CD4-positive, alpha-beta memory T cell (primary cell): ENCODE measurements around the gene GTF3C4. TPM values are rescaled to one million over a fixed set of nuclear protein-coding genes. Genes with fewer than 3 reads are reported as not detected.
A peak's percentile ranks its signal among the peaks of the same experiment; 100 is the strongest.

Experiments used
- CTCF ChIA-PET: fragments of 350-600 bp; sonication (Branson Sonifier 250); formaldehyde crosslinking; loops from one replicate; lab custom pipeline; 2021; ENCODE audit warnings: inconsistent platforms; ENCODE audit not compliant: partially characterized antibody; lab: Charles Lee
- POLR2A ChIA-PET: fragments of 350-600 bp; sonication (Branson Sonifier 250); formaldehyde crosslinking; loops from one replicate; lab custom pipeline; 2021; ENCODE audit not compliant: partially characterized antibody; lab: Charles Lee
- DNase-seq, 5 donors: peaks; one replicate each; pipeline versions ENCODE4 v3.0.0 to v3.0.0-alpha.2; 2020 to 2022; ENCODE audit warnings: mixed read lengths in 1 of 5
- H3K27ac ChIP-seq: one replicate; pipeline ENCODE4 v1.7.0; 2013; ENCODE audit warnings: low read depth, low read length
- H3K27me3 ChIP-seq: 2 replicates; pipeline ENCODE4 v1.7.0; 2013; ENCODE audit warnings: mild to moderate bottlenecking, low read length, moderate library complexity; ENCODE audit not compliant: insufficient read depth
- H3K36me3 ChIP-seq: 2 replicates; pipeline ENCODE4 v1.7.0; 2013; ENCODE audit warnings: mild to moderate bottlenecking, low read length, moderate library complexity; ENCODE audit not compliant: insufficient read depth
- H3K4me1 ChIP-seq: 2 replicates; pipeline ENCODE4 v1.7.0; 2013; ENCODE audit warnings: mild to moderate bottlenecking, low read length, moderate library complexity; ENCODE audit not compliant: insufficient read depth
- H3K4me3 ChIP-seq, 2 donors: one replicate each; pipeline ENCODE4 v1.7.0; 2013; ENCODE audit warnings: low read length in 2 of 2, mild to moderate bottlenecking in 1 of 2
- H3K9me3 ChIP-seq, 2 donors: one replicate each; pipeline ENCODE4 v1.7.0; 2013; ENCODE audit warnings: low read length in 2 of 2, control low read depth in 1 of 2; ENCODE audit not compliant: control insufficient read depth in 1 of 2
- H3K27ac Mint-ChIP-seq, 7 donors: one replicate each; pipeline ENCODE4 v1.8.0; 2020 to 2021; ENCODE audit warnings: mixed read lengths in 7 of 7, mild to moderate bottlenecking in 6 of 7, inconsistent platforms in 3 of 7, moderate library complexity in 3 of 7
- H3K27me3 Mint-ChIP-seq, 2 donors: one replicate each; pipeline ENCODE4 v1.8.0; 2020 to 2021; ENCODE audit warnings: mixed read lengths in 2 of 2
- H3K36me3 Mint-ChIP-seq, 2 donors: one replicate each; pipeline ENCODE4 v1.8.0; 2020 to 2021; ENCODE audit warnings: mixed read lengths in 2 of 2, inconsistent platforms in 1 of 2, mild to moderate bottlenecking in 1 of 2
- H3K4me1 Mint-ChIP-seq, 4 donors: one replicate each; pipeline ENCODE4 v1.8.0; 2020 to 2021; ENCODE audit warnings: mixed read lengths in 4 of 4, mild to moderate bottlenecking in 1 of 4
- H3K4me3 Mint-ChIP-seq, 8 donors: one replicate each; pipeline ENCODE4 v1.8.0; 2020 to 2021; ENCODE audit warnings: mixed read lengths in 8 of 8, mild to moderate bottlenecking in 7 of 8, moderate library complexity in 6 of 8, inconsistent platforms in 3 of 8
- H3K9me3 Mint-ChIP-seq, 8 donors: one replicate each; pipeline ENCODE4 v1.8.0; 2020 to 2021; ENCODE audit warnings: mixed read lengths in 8 of 8, mild to moderate bottlenecking in 5 of 8, inconsistent platforms in 3 of 8, moderate library complexity in 1 of 8
- intact Hi-C: fragments of 100-400 bp; cut with micrococcal nuclease; formaldehyde crosslinking; loops from one replicate; pipeline ENCODE4 v1.15.1; 2023
- polyA plus RNA-seq, 2 donors: library from polyadenylated mRNA; unstranded; fragments of 300-500 nt; fragmentation: Illumina TruSeq; gene quantifications; one replicate each; pipeline ENCODE4 v1.2.3, GENCODE V29; 2021
- total RNA-seq, 2 experiments: library from RNA; stranded (reverse); gene quantifications; one replicate each; pipeline ENCODE4 v1.2.3, GENCODE V29; 2021

The GTF3C4 gene
- total and polyA plus RNA-seq, 4 experiments from 2014 or later, result 2.7 to 13.2 (median 8.3) TPM

GRCh38 chr9:132662152-132662945, 7.9 kb upstream of the GTF3C4 start:
- Histone ChIP-seq H3K4me3 (no peak overlapping the region), H3K9me3 (no peaks in the 10 kb centered on the region), H3K36me3 (peaks cover 33% of the 10 kb centered on the region), H3K27ac (no peak overlapping the region), H3K4me1 (no peaks in the 10 kb centered on the region), H3K27me3 (no peaks in the 10 kb centered on the region)
- CTCF ChIA-PET, result no interaction called here
- H3K27ac Mint-ChIP-seq, result peak overlapping the region in 1 of 7 donors; percentile 75
- no peaks in the 10 kb centered on the region for H3K9me3 Mint-ChIP-seq
- intact Hi-C loops, result no loop called here
- H3K4me1 Mint-ChIP-seq, result peaks cover 0 to 6% (median 1%) of the 10 kb centered on the region in 4 donors
- peaks cover 22 to 37% of the 10 kb centered on the region in 2 donors for H3K36me3 Mint-ChIP-seq
- H3K4me3 Mint-ChIP-seq, result no peak overlapping the region
- POLR2A ChIA-PET, result interaction anchor here (2.1 kb wide), 1 partner anchor 7 kb away, joined by 5 read pairs; the partner anchor contains the start of genes DDX31 and GTF3C4
- DNase-seq, result no peak
- no peaks in the 10 kb centered on the region for H3K27me3 Mint-ChIP-seq

- Mint-ChIP-seq H3K27ac (no peak overlapping the region), H3K4me1 (peaks cover 7 to 11% (median 8%) of the 10 kb centered on the region in 4 donors), H3K27me3 (no peaks in the 10 kb centered on the region), H3K36me3 (peaks cover 22 to 36% of the 10 kb centered on the region in 2 donors), H3K9me3 (no peaks in the 10 kb centered on the region), H3K4me3 (no peak overlapping the region)
- DNase-seq, result no peak
- Histone ChIP-seq H3K36me3 (peaks cover 26% of the 10 kb centered on the region), H3K27me3 (no peaks in the 10 kb centered on the region), H3K4me3 (no peak overlapping the region), H3K4me1 (peaks cover 1% of the 10 kb centered on the region), H3K9me3 (no peaks in the 10 kb centered on the region), H3K27ac (no peak overlapping the region)
- CTCF ChIA-PET, result no interaction called here
- POLR2A ChIA-PET, result no interaction called here
- intact Hi-C loops, result no loop called here
These were observed 7.1 kb upstream of the GTF3C4 start for GRCh38 chr9:132663117-132663516.

DNA sequence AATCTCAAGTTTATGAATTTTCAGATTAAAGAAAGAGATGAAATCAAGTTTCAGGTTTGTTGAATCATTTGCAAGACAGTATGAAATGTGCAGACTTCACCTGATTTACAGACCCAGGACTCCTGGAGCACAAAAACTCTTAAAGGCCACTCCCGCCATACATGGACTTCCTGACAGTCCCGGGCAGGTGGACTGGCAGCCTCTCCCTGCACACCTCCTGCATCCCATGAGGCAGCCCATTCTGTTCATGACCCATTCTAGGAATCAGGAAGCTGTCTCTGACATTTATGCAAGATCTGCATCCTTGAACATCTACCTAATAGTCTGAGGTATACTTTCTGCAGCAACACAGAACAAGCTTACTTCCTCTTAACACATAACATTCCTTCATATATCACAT, 6.4 kb upstream of the GTF3C4 start:
- H3K27ac Mint-ChIP-seq, result no peak overlapping the region

DNA sequence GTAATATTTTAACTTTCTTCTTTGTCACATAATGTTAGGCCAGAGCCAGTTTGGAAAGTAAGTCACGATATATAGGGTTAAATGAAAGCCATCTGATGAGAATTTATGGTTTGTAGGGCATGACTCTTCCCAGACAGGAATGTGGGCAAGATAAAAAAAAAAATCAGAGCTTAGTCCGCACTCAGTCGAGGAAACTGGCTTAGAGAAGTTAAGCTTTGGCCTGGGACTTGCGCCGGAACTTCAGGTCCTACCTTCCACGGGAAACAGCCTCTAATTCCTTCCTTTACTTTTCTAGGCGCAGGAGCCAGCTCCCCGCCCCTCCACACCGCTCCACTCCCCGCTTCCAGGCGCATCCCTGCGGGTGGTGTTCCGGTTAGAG, 956 bp upstream of the GTF3C4 start:
- intact Hi-C loops, result loop anchor here (1.0 kb wide), 1 partner anchor 258 kb away; no protein-coding TSS in a partner anchor
- no peak for DNase-seq
- no peaks in the 10 kb centered on the region for H3K36me3 ChIP-seq
- Mint-ChIP-seq H3K9me3 (no peaks in the 10 kb centered on the region), H3K36me3 (peaks cover 0 to 17% of the 10 kb centered on the region in 2 donors), H3K4me1 (peaks cover 36 to 56% (median 43%) of the 10 kb centered on the region in 4 donors), H3K27me3 (no peaks in the 10 kb centered on the region), H3K4me3 (peak overlapping the region; percentile 88 to 95 (median 90)), H3K27ac (peak overlapping the region; percentile 90 to 100 (median 93))
- H3K4me1 ChIP-seq, result peaks cover 42% of the 10 kb centered on the region
- H3K9me3 ChIP-seq, result no peaks in the 10 kb centered on the region
- peak overlapping the region; percentile 88 to 97 for H3K4me3 ChIP-seq
- H3K27me3 ChIP-seq, result no peaks in the 10 kb centered on the region
- CTCF ChIA-PET, result interaction anchor here (1.3 to 2.1 kb wide), 2 partner anchors 100 to 433 kb away, joined by 3 to 7 read pairs; no protein-coding TSS in a partner anchor
- POLR2A ChIA-PET, result interaction anchor here (0.9 to 2.9 kb wide), 15 partner anchors 8 to 1544 kb away, joined by 3 to 38 read pairs (median 5); partner anchors contain the start of genes MED22, MED27, NUP214 and RPL7A
- peak overlapping the region; percentile 99 for H3K27ac ChIP-seq

More for the DNA sequence above, 6.4 kb upstream of the GTF3C4 start:
- peaks cover 19% of the 10 kb centered on the region for H3K36me3 ChIP-seq
- intact Hi-C loops, result no loop called here
- ChIA-PET POLR2A (no interaction called here), CTCF (no interaction called here)
- H3K4me3 ChIP-seq, result no peak overlapping the region
- no peak overlapping the region for H3K4me3 Mint-ChIP-seq
- H3K36me3 Mint-ChIP-seq, result peaks cover 18 to 31% of the 10 kb centered on the region in 2 donors
- H3K27me3 Mint-ChIP-seq, result no peaks in the 10 kb centered on the region
- peaks cover 11 to 12% (median 11%) of the 10 kb centered on the region in 4 donors for H3K4me1 Mint-ChIP-seq
- no peak for DNase-seq
- peaks cover 6% of the 10 kb centered on the region for H3K4me1 ChIP-seq
- H3K9me3 Mint-ChIP-seq, result no peaks in the 10 kb centered on the region
- no peaks in the 10 kb centered on the region for H3K27me3 ChIP-seq
- no peaks in the 10 kb centered on the region for H3K9me3 ChIP-seq
- H3K27ac ChIP-seq, result no peak overlapping the region

DNA sequence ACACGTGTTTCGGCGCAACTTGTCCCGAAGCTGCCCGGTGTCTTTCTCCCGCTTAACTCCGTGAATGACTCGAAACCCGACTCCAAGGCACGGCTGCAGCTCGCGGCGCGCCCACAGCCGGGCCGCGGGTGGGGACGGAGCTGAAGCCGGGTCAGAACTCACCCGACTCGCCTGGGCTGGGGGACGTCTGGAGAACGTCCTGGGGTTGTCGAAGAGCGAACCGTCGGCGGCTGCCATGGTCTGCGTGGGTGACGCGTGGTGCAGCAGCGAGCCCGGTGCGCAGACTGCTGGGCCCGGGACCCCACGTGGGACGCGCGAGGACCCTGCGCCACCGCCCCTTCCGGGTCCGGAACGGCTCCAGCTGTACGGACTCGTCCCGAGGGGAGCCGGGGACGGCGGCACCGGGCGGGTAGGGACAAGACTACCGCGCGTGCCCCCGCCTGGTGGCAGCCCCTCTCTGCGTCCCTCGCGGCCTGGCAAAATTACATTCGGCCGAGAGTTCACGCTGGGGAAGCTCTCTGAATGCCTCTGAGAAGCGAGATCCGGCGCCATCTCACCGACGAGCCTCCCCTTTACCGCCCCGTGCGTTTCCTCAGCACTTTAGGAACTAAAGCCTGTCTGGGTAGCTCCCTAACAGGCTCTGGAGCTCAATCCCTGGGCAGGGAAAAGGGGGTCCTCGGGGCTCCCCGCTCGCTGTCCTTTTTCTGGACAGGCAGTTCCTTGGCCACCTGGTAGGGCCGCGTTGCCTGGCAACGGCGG, 387 bp upstream of the GTF3C4 start, which contains the start of gene DDX31:
Gene DDX31, minus strand, starts transcription at position 286 of the 759 bp plus-strand sequence. Its CDS starts 49 bp downstream, at position 237.
- ChIA-PET POLR2A (interaction anchor here (0.9 to 2.9 kb wide), 19 partner anchors 9 to 1544 kb away, joined by 3 to 38 read pairs (median 4); partner anchors contain the start of genes AK8, GTF3C5, MED22 and MED27), CTCF (interaction anchor here (0.9 to 2.2 kb wide), 6 partner anchors 18 to 660 kb away, joined by 3 to 7 read pairs (median 4); partner anchors contain the start of gene MED27)
- peaks cover 0 to 17% of the 10 kb centered on the region in 2 donors for H3K36me3 Mint-ChIP-seq

DNA sequence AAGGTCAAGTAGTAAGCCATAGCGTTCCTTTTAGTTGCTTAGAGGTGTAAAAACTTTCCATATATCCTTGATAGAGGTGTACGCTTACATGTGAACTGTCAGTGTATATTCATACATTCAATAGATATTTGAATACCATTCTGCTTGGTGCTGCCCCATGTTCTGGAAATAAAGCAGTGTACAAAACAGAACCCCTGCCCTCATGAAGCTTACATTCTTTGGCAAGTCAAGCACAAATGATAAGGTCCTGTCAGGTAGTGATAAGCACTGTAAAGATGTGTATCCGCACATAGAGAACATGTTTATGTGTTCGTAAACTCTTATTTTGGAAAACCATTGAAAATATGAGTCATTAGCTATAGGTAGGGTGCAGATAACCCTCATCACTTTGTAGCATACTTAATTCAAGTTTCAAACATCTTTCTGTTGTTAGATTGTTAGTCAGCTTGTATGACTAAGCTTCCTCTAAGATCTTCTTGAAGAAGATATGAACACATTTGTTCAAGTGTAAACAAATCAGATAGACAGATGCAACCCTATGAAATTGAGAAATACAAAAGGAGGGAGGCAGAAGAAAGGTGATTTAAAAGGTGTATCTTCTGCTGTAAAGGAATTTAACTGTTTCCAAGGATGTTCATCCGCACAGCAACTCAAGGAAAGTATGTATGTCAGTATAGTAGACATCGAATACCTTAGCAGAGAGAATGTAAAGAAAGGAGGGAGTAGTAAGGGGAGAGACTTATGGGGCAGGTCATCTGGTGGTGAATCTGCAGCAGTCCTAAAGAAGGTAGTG, 1.6 kb downstream of the GTF3C4 start:
- Histone ChIP-seq H3K36me3 (no peaks in the 10 kb centered on the region), H3K27me3 (no peaks in the 10 kb centered on the region), H3K4me3 (peak overlapping the region in 1 of 2 donors; percentile 81), H3K27ac (peak overlapping the region; percentile 99), H3K9me3 (no peaks in the 10 kb centered on the region), H3K4me1 (peaks cover 42% of the 10 kb centered on the region)
- H3K4me1 Mint-ChIP-seq, result peaks cover 43 to 71% (median 51%) of the 10 kb centered on the region in 4 donors
- peaks cover 0 to 17% of the 10 kb centered on the region in 2 donors for H3K36me3 Mint-ChIP-seq
- ChIA-PET POLR2A (interaction anchor here (0.9 to 2.9 kb wide), 2 partner anchors 98 to 273 kb away, joined by 4 to 38 read pairs; partner anchors contain the start of gene TSC1), CTCF (interaction anchor here (1.5 to 2.2 kb wide), 2 partner anchors 16 to 25 kb away, joined by 3 to 6 read pairs; no protein-coding TSS in a partner anchor)
- peak overlapping the region; percentile 88 to 95 (median 90) for H3K4me3 Mint-ChIP-seq
- no peaks in the 10 kb centered on the region for H3K9me3 Mint-ChIP-seq
- peak overlapping the region; percentile 91 to 100 (median 95) for H3K27ac Mint-ChIP-seq
- no peak for DNase-seq
- intact Hi-C loops, result loop anchor here (5.0 kb wide), 1 partner anchor 95 kb away; no protein-coding TSS in a partner anchor
- no peaks in the 10 kb centered on the region for H3K27me3 Mint-ChIP-seq

More for the DNA sequence above, 387 bp upstream of the GTF3C4 start, which contains the start of gene DDX31:
- H3K36me3 ChIP-seq, result no peaks in the 10 kb centered on the region
- H3K27ac ChIP-seq, result peak within 1 kb of the TSS; percentile 99
- H3K27ac Mint-ChIP-seq, result peak within 1 kb of the TSS; percentile 93 to 100 (median 96)
- H3K27me3 ChIP-seq, result no peaks in the 10 kb centered on the region
- intact Hi-C loops, result loop anchor here (1.0 to 5.0 kb wide), 2 partner anchors 97 to 259 kb away; no protein-coding TSS in a partner anchor
- H3K4me1 Mint-ChIP-seq, result peaks cover 36 to 61% (median 44%) of the 10 kb centered on the region in 4 donors
- no peaks in the 10 kb centered on the region for H3K9me3 Mint-ChIP-seq
- peak; percentile 89 to 93 (median 89) for DNase-seq
- peak within 1 kb of the TSS; percentile 88 to 97 for H3K4me3 ChIP-seq
- H3K4me1 ChIP-seq, result peaks cover 42% of the 10 kb centered on the region
- H3K27me3 Mint-ChIP-seq, result no peaks in the 10 kb centered on the region
- H3K4me3 Mint-ChIP-seq, result peak within 1 kb of the TSS; percentile 88 to 95 (median 90)
- H3K9me3 ChIP-seq, result no peaks in the 10 kb centered on the region
